Esophagus (tissue), 2 donors: ENCODE results near the gene LGALS9B. TPM values are rescaled to one million over a fixed set of nuclear protein-coding genes. Genes with fewer than 3 reads are reported as not detected.
"Not testable (repeated sequence)": the region's sequence is repeated elsewhere in the genome, so short reads cannot be mapped to it uniquely, and the experiment has no call there.

Experiments used
- H3K27ac ChIP-seq, 2 donors: one replicate each; pipeline ENCODE4 v1.5.1; 2013; ENCODE audit warnings: low read depth in 2 of 2, mild to moderate bottlenecking in 2 of 2, inconsistent platforms in 1 of 2, low read length in 1 of 2, moderate library complexity in 1 of 2
- H3K27me3 ChIP-seq, 2 donors: one replicate each; pipeline ENCODE4 v1.6.1; 2013; ENCODE audit warnings: low read length in 2 of 2, control low read depth in 1 of 2, mild to moderate bottlenecking in 1 of 2; ENCODE audit not compliant: insufficient read depth in 2 of 2, control insufficient read depth in 1 of 2
- H3K36me3 ChIP-seq, 2 donors: one replicate each; pipeline ENCODE4 v1.6.1; 2013; ENCODE audit warnings: low read length in 1 of 2; ENCODE audit not compliant: control insufficient read depth in 2 of 2, insufficient read depth in 2 of 2
- H3K4me1 ChIP-seq, 2 donors: one replicate each; pipeline ENCODE4 v1.6.1; 2013; ENCODE audit warnings: low read length in 1 of 2; ENCODE audit not compliant: control insufficient read depth in 2 of 2, insufficient read depth in 2 of 2
- H3K4me3 ChIP-seq, 2 donors: one replicate each; pipeline ENCODE4 v1.5.1; 2013; ENCODE audit warnings: low read length in 2 of 2, mild to moderate bottlenecking in 2 of 2, low read depth in 1 of 2, moderate library complexity in 1 of 2
- H3K9me3 ChIP-seq, 2 donors: one replicate each; pipeline ENCODE4 v1.6.1; 2013; ENCODE audit warnings: mild to moderate bottlenecking in 2 of 2, low read depth in 1 of 2, low read length in 1 of 2, moderate library complexity in 1 of 2; ENCODE audit not compliant: control insufficient read depth in 2 of 2, insufficient read depth in 1 of 2
- WGBS, 2 donors: extraction: QIAGEN DNeasy Blood & Tissue Kit; methylation state at CpG; one replicate each; pipeline ENCODE4 v1.1.7; 2013; 5-methylcytosine and 5-hydroxymethylcytosine counted together
- polyA plus RNA-seq, 2 donors: library from polyadenylated mRNA; stranded (reverse); fragments of 200-250 nt; gene quantifications; one replicate each; pipeline ENCODE4 v1.2.3, GENCODE V29; 2013
- donor health status: healthy with polysubstance abuse.
- donor health status: Bipolar disorder and iron deficiency.

Gene LGALS9B
- polyA plus RNA-seq, 2 donors = 7.6 to 8.9 TPM

DNA sequence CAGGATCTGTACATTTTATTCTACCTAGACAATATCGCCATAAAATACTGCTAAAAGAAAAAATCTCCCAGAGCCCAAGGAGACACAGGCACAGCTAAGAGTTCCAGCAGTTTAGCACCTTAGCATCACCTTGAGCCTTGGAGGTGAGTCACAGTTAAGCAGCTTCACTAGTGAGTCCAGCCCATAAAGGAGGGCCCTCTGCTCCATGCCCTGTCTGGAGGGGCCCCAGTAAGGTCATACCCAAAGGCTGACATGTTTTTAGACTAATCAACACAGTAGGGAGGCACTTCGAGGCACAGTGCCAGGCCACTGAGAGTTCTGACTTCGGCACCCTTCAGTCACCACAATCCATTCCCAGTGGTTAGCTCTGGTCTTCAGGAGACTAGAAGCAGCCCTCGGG lies 2.6 kb upstream of the LGALS9B start:
- 0 to 66% methylated on average over 1 to 2 of the region's 4 CpGs for WGBS, 2 donors
- not testable (repeated sequence) for H3K9me3 ChIP-seq, H3K4me3 ChIP-seq, H3K4me1 ChIP-seq, H3K27me3 ChIP-seq, H3K27ac ChIP-seq, H3K36me3 ChIP-seq

DNA sequence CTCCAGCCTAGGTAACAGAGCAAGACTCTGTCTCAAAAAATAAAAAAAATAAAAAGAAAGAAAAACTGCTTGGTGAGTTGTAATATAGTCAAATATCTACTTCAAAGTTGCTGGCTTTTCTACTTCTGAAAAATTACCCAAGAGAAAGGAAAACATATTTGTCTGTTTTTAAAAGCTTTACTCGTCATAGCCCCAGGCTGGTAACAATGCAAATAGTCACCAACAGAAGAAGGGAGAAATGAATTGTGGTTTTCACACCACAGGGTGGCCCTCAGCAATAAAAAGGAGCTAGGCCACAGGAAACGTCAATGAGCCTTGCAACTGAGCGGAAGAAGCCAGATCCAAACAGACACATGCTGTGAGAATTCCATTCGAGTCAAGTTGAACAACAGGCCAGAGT lies 1.8 kb upstream of the LGALS9B start:
- H3K9me3 ChIP-seq, H3K4me3 ChIP-seq, H3K4me1 ChIP-seq, H3K27me3 ChIP-seq, H3K36me3 ChIP-seq, H3K27ac ChIP-seq: not testable (repeated sequence)
- 38% methylated on average over 1 of the region's 4 CpGs; no CpG with 5 or more reads in 1 of the 2 donors for WGBS, 2 donors

- not testable (repeated sequence) for H3K36me3 ChIP-seq, H3K27me3 ChIP-seq, H3K4me1 ChIP-seq, H3K4me3 ChIP-seq, H3K9me3 ChIP-seq
- H3K27ac ChIP-seq = peak overlapping the region; percentile 47
- 39 to 41% methylated on average over 3 of the region's 5 CpGs for WGBS, 2 donors
Observed at GRCh38 chr17:20466999-20467398, 340 bp downstream of the LGALS9B start.

GRCh38 chr17:20466553-20466952 lies 786 bp downstream of the LGALS9B start:
- H3K27ac ChIP-seq, H3K4me1 ChIP-seq, H3K27me3 ChIP-seq, H3K36me3 ChIP-seq, H3K4me3 ChIP-seq, H3K9me3 ChIP-seq: not testable (repeated sequence)
- WGBS, 2 donors = 58 to 68% methylated on average over 2 of the region's 5 CpGs

GRCh38 chr17:20465535-20465934 lies 1.8 kb downstream of the LGALS9B start:
- not testable (repeated sequence) for H3K27me3 ChIP-seq, H3K4me3 ChIP-seq, H3K9me3 ChIP-seq, H3K27ac ChIP-seq, H3K4me1 ChIP-seq, H3K36me3 ChIP-seq
- 60 to 61% methylated on average over 7 of the region's 12 CpGs for WGBS, 2 donors

DNA sequence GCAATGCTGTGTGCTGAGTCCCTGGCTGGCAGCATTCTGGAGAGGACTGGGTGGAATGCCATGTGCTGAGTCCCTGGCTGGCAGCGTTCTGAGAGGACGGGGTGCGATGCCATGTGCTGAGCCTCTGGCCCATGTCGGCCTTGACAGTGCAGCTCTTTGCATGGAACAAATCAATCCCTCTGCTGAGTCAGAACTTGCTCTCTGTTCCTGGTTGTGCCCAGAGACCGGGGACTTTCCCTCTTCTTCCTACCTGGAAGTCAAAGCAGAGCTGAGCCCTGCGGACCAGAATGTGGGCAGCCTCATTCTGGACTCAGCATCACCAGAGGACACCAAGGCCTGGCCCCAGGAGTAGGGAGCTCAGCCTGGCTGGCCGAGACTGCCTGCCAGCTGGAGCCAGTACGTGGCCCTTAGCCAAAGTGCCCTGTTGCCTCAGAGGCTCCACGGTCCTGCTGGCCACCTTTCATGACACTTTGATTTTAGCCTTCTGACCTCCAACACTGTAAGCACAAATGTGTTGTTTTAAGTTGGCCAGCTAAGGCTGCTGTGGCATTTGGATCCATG lies 2.4 kb downstream of the LGALS9B start:
- H3K4me1 ChIP-seq, H3K9me3 ChIP-seq, H3K4me3 ChIP-seq, H3K27ac ChIP-seq, H3K36me3 ChIP-seq, H3K27me3 ChIP-seq: not testable (repeated sequence)
- 52 to 70% methylated on average over 3 to 5 of the region's 9 CpGs for WGBS, 2 donors

- H3K27ac ChIP-seq, H3K4me3 ChIP-seq, H3K36me3 ChIP-seq, H3K27me3 ChIP-seq, H3K4me1 ChIP-seq, H3K9me3 ChIP-seq: not testable (repeated sequence)
- no CpG with 5 or more reads among the region's 3 CpGs for WGBS, 2 donors
Observed at GRCh38 chr17:20462158-20462557, 5.2 kb downstream of the LGALS9B start.

- not testable (repeated sequence) for H3K36me3 ChIP-seq, H3K27ac ChIP-seq
- 70 to 77% methylated on average over 5 of the region's 10 CpGs for WGBS, 2 donors
Observed at GRCh38 chr17:20457848-20458381, 9.4 kb downstream of the LGALS9B start.

GRCh38 chr17:20455106-20455505 lies 12.2 kb downstream of the LGALS9B start:
- H3K27me3 ChIP-seq, H3K4me3 ChIP-seq, H3K36me3 ChIP-seq, H3K4me1 ChIP-seq, H3K27ac ChIP-seq, H3K9me3 ChIP-seq: not testable (repeated sequence)
- WGBS, 2 donors = 83% methylated on average over 5 of the region's 10 CpGs; no CpG with 5 or more reads in 1 of the 2 donors

More at GRCh38 chr17:20457848-20458381, 9.4 kb downstream of the LGALS9B start:
- H3K27me3 ChIP-seq, H3K9me3 ChIP-seq, H3K4me1 ChIP-seq, H3K4me3 ChIP-seq: not testable (repeated sequence)

- not testable (repeated sequence) for H3K4me3 ChIP-seq, H3K27me3 ChIP-seq, H3K4me1 ChIP-seq, H3K9me3 ChIP-seq, H3K36me3 ChIP-seq, H3K27ac ChIP-seq
- 69 to 90% methylated on average over 1 to 4 of the region's 11 CpGs for WGBS, 2 donors
Observed at GRCh38 chr17:20453820-20454434, 13.4 kb downstream of the LGALS9B start.
